ENCODE data around the gene KSR2. TPM values are rescaled to one million over a fixed set of nuclear protein-coding genes. Genes with fewer than 3 reads are reported as not detected.
A peak's percentile ranks its signal among the peaks of the same experiment; 100 is the strongest.
"Not testable (repeated sequence)": the region's sequence is repeated elsewhere in the genome, so short reads cannot be mapped to it uniquely, and the experiment has no call there.

Gene KSR2
- total RNA-seq, 1 experiment from 2014 or later, result 0.30 TPM

- DNase-seq (ENCODE audit: low read depth), result no peak
Measured at GRCh38 chr12:117890644-117891043, 78.1 kb downstream of the KSR2 start.

- DNase-seq (ENCODE audit: low read depth), result no peak
Measured at GRCh38 chr12:117890137-117890536, 78.7 kb downstream of the KSR2 start.

- DNase-seq (ENCODE audit: low read depth), result no peak
Measured at GRCh38 chr12:117889098-117889497, 79.7 kb downstream of the KSR2 start.

GRCh38 chr12:117885211-117885610, 83.6 kb downstream of the KSR2 start:
- DNase-seq (ENCODE audit: low read depth), result no peak

- DNase-seq (ENCODE audit: low read depth), result no peak
Measured at GRCh38 chr12:117884161-117884560, 84.6 kb downstream of the KSR2 start.

GRCh38 chr12:117882603-117883184, 86.1 kb downstream of the KSR2 start:
- no peak for DNase-seq (ENCODE audit: low read depth)

- no peak for DNase-seq (ENCODE audit: low read depth)
Measured at GRCh38 chr12:117882181-117882580, 86.6 kb downstream of the KSR2 start.

- DNase-seq (ENCODE audit: low read depth), result no peak
Measured at GRCh38 chr12:117881517-117881916, 87.3 kb downstream of the KSR2 start.

- no peak for DNase-seq (ENCODE audit: low read depth)
Measured at GRCh38 chr12:117878605-117879004, 90.2 kb downstream of the KSR2 start.

- no peak for DNase-seq (ENCODE audit: low read depth)
Measured at GRCh38 chr12:117876436-117876816, 92.4 kb downstream of the KSR2 start.

GRCh38 chr12:117875744-117876435, 92.9 kb downstream of the KSR2 start:
- DNase-seq (ENCODE audit: low read depth), result peak; percentile 71

- DNase-seq (ENCODE audit: low read depth), result peak; percentile 54
Measured at GRCh38 chr12:117874842-117875434, 93.9 kb downstream of the KSR2 start.

- DNase-seq (ENCODE audit: low read depth), result not testable (repeated sequence)
Measured at GRCh38 chr12:117874198-117874597, 94.6 kb downstream of the KSR2 start.

- DNase-seq (ENCODE audit: low read depth), result no peak
Measured at GRCh38 chr12:117872546-117873169, 96.1 kb downstream of the KSR2 start.

- DNase-seq (ENCODE audit: low read depth), result no peak
Measured at GRCh38 chr12:117869551-117869950, 99.2 kb downstream of the KSR2 start.

- no peak for DNase-seq (ENCODE audit: low read depth)
Measured at GRCh38 chr12:117867348-117867747, 101.4 kb downstream of the KSR2 start.

- DNase-seq (ENCODE audit: low read depth), result no peak
Measured at GRCh38 chr12:117865505-117865904, 103.3 kb downstream of the KSR2 start.

GRCh38 chr12:117863002-117863709, 105.6 kb downstream of the KSR2 start:
- DNase-seq (ENCODE audit: low read depth), result peak; percentile 77

- no peak for DNase-seq (ENCODE audit: low read depth)
Measured at GRCh38 chr12:117861691-117862090, 107.1 kb downstream of the KSR2 start.

GRCh38 chr12:117860787-117861290, 108.0 kb downstream of the KSR2 start:
- not testable (repeated sequence) for DNase-seq (ENCODE audit: low read depth)

- DNase-seq (ENCODE audit: low read depth), result no peak
Measured at GRCh38 chr12:117860111-117860510, 108.7 kb downstream of the KSR2 start.

All from M059J (cell line).